Activated CD8-positive, alpha-beta T cell treated with anti-CD3 and anti-CD28 coated beads for 36 hours (primary cell): Measurements from ENCODE around the gene TICAM1. TPM values are rescaled to one million over a fixed set of nuclear protein-coding genes. Genes with fewer than 3 reads are reported as not detected.
"Not testable (repeated sequence)": the region's sequence is repeated elsewhere in the genome, so short reads cannot be mapped to it uniquely, and the experiment has no call there.

ENCODE experiments used
- ATAC-seq: fragments of 200-7000 bp; cut with Tn5 transposase; one replicate; pipeline ENCODE4 v1.10.0; 2021; ENCODE audit warnings: mild to moderate bottlenecking, moderate library complexity
- CTCF ChIA-PET: fragments of 350-600 bp; sonication (Branson Sonifier 250); formaldehyde crosslinking; loops from one replicate; lab custom pipeline; 2021; ENCODE audit warnings: antibody characterized with exemption; lab: Charles Lee
- POLR2A ChIA-PET: fragments of 350-600 bp; sonication (Branson Sonifier 250); formaldehyde crosslinking; loops from one replicate; lab custom pipeline; 2021; ENCODE audit warnings: antibody characterized with exemption; lab: Charles Lee
- DNase-seq: peaks from one replicate; pipeline ENCODE4 v3.0.0-alpha.2; 2020
- H3K27ac Mint-ChIP-seq: one replicate; pipeline ENCODE4 v1.8.0; 2021; ENCODE audit warnings: mild to moderate bottlenecking, mixed read lengths
- H3K27me3 Mint-ChIP-seq: one replicate; pipeline ENCODE4 v1.8.0; 2021; ENCODE audit warnings: mixed read lengths
- H3K36me3 Mint-ChIP-seq: one replicate; pipeline ENCODE4 v1.8.0; 2021; ENCODE audit warnings: low read depth, mixed read lengths
- H3K4me1 Mint-ChIP-seq: one replicate; pipeline ENCODE4 v1.8.0; 2021; ENCODE audit warnings: low read depth, mixed read lengths
- H3K4me3 Mint-ChIP-seq: one replicate; pipeline ENCODE4 v1.8.0; 2021; ENCODE audit warnings: mild to moderate bottlenecking, moderate library complexity, mixed read lengths
- H3K9me3 Mint-ChIP-seq: one replicate; pipeline ENCODE4 v1.8.0; 2021; ENCODE audit warnings: mixed read lengths
- intact Hi-C: fragments of 100-400 bp; cut with micrococcal nuclease; formaldehyde crosslinking; loops from one replicate; pipeline ENCODE4 v1.10.0; 2022
- total RNA-seq, 2 experiments: library from RNA; stranded (reverse); gene quantifications; one replicate each; pipeline ENCODE4 v1.2.3, GENCODE V29; 2021
- TF ChIP-seq, protein P1 (sequence below): fragments of 200-600 bp; IDR thresholded peaks from one replicate; pipeline ENCODE4 v1.8.0; 2022; ENCODE audit warnings: antibody characterized with exemption, mild to moderate bottlenecking

The TICAM1 gene
- total RNA-seq, 2 experiments from 2014 or later: 17.4 to 17.5 TPM

DNA sequence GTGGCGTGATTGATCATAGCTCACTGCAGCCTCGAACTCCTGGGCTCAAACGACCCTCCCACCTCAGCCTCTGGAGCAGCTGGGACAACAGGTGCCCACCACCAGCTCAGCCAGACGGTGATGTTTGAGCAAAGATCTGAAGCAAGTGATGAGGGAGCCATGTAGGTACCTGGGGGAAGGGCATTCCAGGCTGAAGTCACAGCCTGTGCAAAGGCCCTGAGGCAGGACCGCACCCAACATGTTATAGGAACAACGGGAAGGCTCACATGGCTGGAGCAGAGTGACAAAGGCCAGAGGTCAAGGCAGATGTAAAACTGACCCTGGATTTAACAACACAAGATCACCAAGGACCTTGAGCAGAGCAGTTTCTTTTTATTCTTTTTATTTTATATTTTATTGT is 25.1 kb downstream of the TICAM1 start:
- Mint-ChIP-seq H3K9me3 (no peaks in the 10 kb centered on the region), H3K4me3 (no peak overlapping the region), H3K36me3 (no peaks in the 10 kb centered on the region), H3K4me1 (no peaks in the 10 kb centered on the region), H3K27ac (no peak overlapping the region), H3K27me3 (no peaks in the 10 kb centered on the region)
- TF ChIP-seq, protein P1, sequence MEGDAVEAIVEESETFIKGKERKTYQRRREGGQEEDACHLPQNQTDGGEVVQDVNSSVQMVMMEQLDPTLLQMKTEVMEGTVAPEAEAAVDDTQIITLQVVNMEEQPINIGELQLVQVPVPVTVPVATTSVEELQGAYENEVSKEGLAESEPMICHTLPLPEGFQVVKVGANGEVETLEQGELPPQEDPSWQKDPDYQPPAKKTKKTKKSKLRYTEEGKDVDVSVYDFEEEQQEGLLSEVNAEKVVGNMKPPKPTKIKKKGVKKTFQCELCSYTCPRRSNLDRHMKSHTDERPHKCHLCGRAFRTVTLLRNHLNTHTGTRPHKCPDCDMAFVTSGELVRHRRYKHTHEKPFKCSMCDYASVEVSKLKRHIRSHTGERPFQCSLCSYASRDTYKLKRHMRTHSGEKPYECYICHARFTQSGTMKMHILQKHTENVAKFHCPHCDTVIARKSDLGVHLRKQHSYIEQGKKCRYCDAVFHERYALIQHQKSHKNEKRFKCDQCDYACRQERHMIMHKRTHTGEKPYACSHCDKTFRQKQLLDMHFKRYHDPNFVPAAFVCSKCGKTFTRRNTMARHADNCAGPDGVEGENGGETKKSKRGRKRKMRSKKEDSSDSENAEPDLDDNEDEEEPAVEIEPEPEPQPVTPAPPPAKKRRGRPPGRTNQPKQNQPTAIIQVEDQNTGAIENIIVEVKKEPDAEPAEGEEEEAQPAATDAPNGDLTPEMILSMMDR: no peak
- ChIA-PET POLR2A (no interaction called here), CTCF (interaction anchor here (1.2 to 7.6 kb wide), 5 partner anchors 46 to 195 kb away, joined by 4 to 310 read pairs (median 11); no protein-coding TSS in a partner anchor)
- no peak for ATAC-seq
- intact Hi-C loops: no loop called here
- DNase-seq: no peak

GRCh38 chr19:4805140-4805539 is 26.4 kb downstream of the TICAM1 start:
- POLR2A ChIA-PET, H3K27me3 Mint-ChIP-seq, H3K9me3 Mint-ChIP-seq, H3K4me3 Mint-ChIP-seq, ATAC-seq, intact Hi-C loops, DNase-seq, H3K4me1 Mint-ChIP-seq, H3K27ac Mint-ChIP-seq, H3K36me3 Mint-ChIP-seq: not testable (repeated sequence)
- CTCF ChIA-PET: interaction anchor here (0.7 to 7.6 kb wide), 11 partner anchors 10 to 226 kb away, joined by 3 to 310 read pairs (median 4); partner anchors contain the start of genes FEM1A and PLIN3

DNA sequence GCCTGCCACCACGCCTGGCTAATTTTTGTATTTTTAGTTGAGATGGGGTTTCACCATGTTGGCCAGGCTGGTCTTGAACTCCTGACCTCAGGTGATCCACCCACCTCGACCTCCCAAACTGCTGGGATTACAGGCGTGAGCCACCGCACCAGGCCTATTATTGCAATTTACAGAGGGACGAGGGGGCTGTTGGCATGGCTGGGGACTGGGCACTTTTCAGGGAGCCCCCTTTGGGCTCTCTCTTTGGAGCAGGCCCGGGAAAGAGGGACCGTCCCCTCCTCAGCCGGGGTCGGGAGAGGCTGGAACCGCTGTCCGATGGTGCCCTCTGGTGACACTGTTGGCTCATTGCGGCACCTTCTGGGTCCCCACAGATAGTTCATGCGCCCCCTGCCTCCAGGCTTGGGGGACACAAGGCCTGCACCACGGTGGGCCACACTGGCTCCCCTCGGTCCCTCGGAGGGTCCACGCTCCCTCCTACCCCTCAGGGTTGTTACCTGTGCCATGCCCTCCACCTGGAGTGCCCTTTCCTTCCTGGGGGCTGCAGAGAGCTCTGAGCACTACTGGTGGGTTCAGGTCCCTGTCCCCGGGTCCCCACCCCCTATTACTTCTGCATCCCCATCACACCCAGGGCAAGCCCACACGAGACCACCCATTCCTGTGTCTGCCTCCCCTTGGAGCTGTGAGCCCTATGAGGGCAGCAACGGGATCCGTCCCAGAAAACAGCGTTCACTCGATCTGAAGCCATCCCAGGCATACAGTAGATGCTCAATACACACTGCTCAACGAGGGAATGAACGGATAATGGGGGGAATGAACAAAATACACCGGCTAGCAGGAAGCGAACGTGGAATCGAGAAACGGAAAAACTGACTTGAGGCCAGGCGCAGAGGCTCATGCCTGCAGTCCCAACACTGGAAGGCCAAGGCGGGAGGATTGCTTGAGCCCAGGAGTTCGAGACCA is 27.5 kb downstream of the TICAM1 start:
- H3K27ac Mint-ChIP-seq: no peak overlapping the region
- DNase-seq (peak; percentile 83), ATAC-seq (peak; percentile 99)
- no peaks in the 10 kb centered on the region for H3K9me3 Mint-ChIP-seq
- peak overlapping the region; percentile 15 for H3K4me3 Mint-ChIP-seq
- no peaks in the 10 kb centered on the region for H3K4me1 Mint-ChIP-seq
- TF ChIP-seq, protein P1: peak; percentile 99
- ChIA-PET POLR2A (interaction anchor here (0.6 kb wide), 1 partner anchor 15 kb away, joined by 3 read pairs; no protein-coding TSS in a partner anchor), CTCF (interaction anchor here (0.7 to 7.6 kb wide), 15 partner anchors 9 to 341 kb away, joined by 3 to 310 read pairs (median 4); partner anchors contain the start of genes FEM1A and PLIN3)
- H3K36me3 Mint-ChIP-seq: no peaks in the 10 kb centered on the region
- H3K27me3 Mint-ChIP-seq: no peaks in the 10 kb centered on the region
- intact Hi-C loops: no loop called here

DNA sequence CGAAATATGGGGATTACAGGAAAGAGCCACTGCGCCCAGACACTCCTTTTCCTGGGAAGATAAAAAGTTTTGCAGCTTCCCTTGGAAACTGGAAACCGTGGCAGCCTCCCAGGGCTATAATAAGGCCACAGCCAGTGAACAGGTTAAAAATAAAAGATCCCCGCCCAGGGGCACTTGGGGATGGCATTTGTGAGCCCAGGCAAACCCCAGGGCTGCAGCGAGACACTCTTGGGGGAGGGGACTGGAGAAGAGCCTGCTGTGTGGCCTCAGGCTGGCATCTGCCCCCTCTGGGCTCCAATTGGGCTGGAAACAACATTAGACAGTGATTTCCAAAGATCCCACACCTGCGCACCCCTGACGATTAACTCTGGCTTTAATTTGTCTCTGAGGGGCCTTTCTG is 28.8 kb downstream of the TICAM1 start:
- POLR2A ChIA-PET: no interaction called here
- DNase-seq: no peak

DNA sequence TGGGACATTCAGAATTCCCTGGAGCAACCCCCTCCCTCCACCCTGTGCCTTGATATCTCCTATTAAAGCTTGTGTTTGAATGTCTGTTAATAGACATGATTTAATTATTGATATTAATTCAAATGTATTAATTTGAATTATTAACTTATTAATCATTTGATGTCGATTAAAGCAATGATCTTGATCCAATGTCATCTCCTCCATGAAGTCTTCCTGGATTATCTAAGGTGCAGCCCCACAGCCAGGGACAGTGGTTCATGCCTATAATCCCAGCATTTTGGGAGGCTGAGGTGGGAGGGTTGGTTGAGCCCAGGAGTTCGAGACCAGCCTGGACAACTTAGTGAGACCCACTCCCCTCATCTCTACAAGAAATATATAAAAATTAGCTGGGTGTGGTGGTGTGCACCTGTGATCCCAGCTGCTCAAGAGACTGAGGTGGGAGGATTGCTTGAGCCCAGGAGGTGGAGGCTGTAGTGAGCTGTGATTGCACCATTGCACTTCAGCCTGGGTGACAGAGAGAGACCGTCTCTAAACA is 30.4 kb downstream of the TICAM1 start:
- ChIA-PET CTCF (interaction anchor here (2.6 to 2.7 kb wide), 2 partner anchors 9 to 10 kb away, joined by 13 to 14 read pairs; partner anchors contain the start of gene FEM1A), POLR2A (no interaction called here)
- intact Hi-C loops: no loop called here
- Mint-ChIP-seq H3K27ac (no peak overlapping the region), H3K9me3 (no peaks in the 10 kb centered on the region), H3K36me3 (peaks cover 15% of the 10 kb centered on the region), H3K27me3 (no peaks in the 10 kb centered on the region), H3K4me3 (no peak overlapping the region), H3K4me1 (peaks cover 6% of the 10 kb centered on the region)
- DNase-seq (no peak), ATAC-seq (no peak)
- TF ChIP-seq, protein P1: no peak

More for the DNA sequence above, 28.8 kb downstream of the TICAM1 start:
- intact Hi-C loops: no loop called here
- no peak overlapping the region for H3K4me3 Mint-ChIP-seq
- H3K9me3 Mint-ChIP-seq: no peaks in the 10 kb centered on the region
- peaks cover 8% of the 10 kb centered on the region for H3K36me3 Mint-ChIP-seq
- H3K27me3 Mint-ChIP-seq: no peaks in the 10 kb centered on the region
- H3K4me1 Mint-ChIP-seq: no peaks in the 10 kb centered on the region
- TF ChIP-seq, protein P1: no peak
- ATAC-seq: no peak
- CTCF ChIA-PET: interaction anchor here (1.6 to 3.9 kb wide), 2 partner anchors 11 to 49 kb away, joined by 5 to 27 read pairs; partner anchors contain the start of gene FEM1A
- H3K27ac Mint-ChIP-seq: no peak overlapping the region
